Mucosa of descending colon (tissue), 3 donors: Measurements from ENCODE around the gene RFX1. TPM values are rescaled to one million over a fixed set of nuclear protein-coding genes. Genes with fewer than 3 reads are reported as not detected.

ENCODE experiments used
- ATAC-seq: fragments of 200-7000 bp; cut with Tn5 transposase; one replicate; pipeline ENCODE4 v1.9.1; 2020; ENCODE audit warnings: mild to moderate bottlenecking, moderate library complexity
- DNase-seq, 3 donors: peaks; one replicate each; pipeline ENCODE4 v3.0.0-alpha.2; 2020
- H3K36me3 ChIP-seq: fragments of 200-600 bp; one replicate; pipeline ENCODE4 v1.8.0; 2021; ENCODE audit warnings: low read depth, mild to moderate bottlenecking
- H3K4me1 ChIP-seq: fragments of 200-600 bp; one replicate; pipeline ENCODE4 v1.8.0; 2021; ENCODE audit warnings: low read depth, mild to moderate bottlenecking
- H3K4me3 ChIP-seq: fragments of 200-600 bp; one replicate; pipeline ENCODE4 v1.8.0; 2021; ENCODE audit warnings: mild to moderate bottlenecking
- H3K9me3 ChIP-seq: fragments of 200-600 bp; one replicate; pipeline ENCODE4 v1.8.0; 2021; ENCODE audit warnings: mild to moderate bottlenecking
- intact Hi-C, 2 donors: fragments of 100-400 bp; cut with DNase I in 1 of 2; cut with micrococcal nuclease in 1 of 2; formaldehyde crosslinking; loops; one replicate each; pipeline versions ENCODE4 v1.11.0 to v1.11.1; 2022; cut with DNase I, micrococcal nuclease
- total RNA-seq, 3 donors: library from RNA; stranded (reverse); fragmentation: NEBNext Ultra II Directional in 2 of 3; extraction: Animal tissue kit (Norgen Biotek cat#: 25700) in 2 of 3; gene quantifications; one replicate each; pipeline versions ENCODE4 v1.2.1 to v1.2.4, GENCODE V29; 2021 to 2023
- TF ChIP-seq, protein P1 (sequence below): fragments of 200-600 bp; IDR thresholded peaks from one replicate; pipeline ENCODE4 v1.8.0; 2022; ENCODE audit warnings: antibody characterized with exemption, mild to moderate bottlenecking
- donor health status: DM: no; HTN: no; CAD: no; lungs with moderate emphysema.
- donor health status: DM: no; HTN: no; CAD: no.
- donor health status: DM: no; HTN: yes; CAD: no.

Gene RFX1
- total RNA-seq, 3 donors from 2014 or later: 15.8 to 17.9 (median 17.1) TPM

DNA sequence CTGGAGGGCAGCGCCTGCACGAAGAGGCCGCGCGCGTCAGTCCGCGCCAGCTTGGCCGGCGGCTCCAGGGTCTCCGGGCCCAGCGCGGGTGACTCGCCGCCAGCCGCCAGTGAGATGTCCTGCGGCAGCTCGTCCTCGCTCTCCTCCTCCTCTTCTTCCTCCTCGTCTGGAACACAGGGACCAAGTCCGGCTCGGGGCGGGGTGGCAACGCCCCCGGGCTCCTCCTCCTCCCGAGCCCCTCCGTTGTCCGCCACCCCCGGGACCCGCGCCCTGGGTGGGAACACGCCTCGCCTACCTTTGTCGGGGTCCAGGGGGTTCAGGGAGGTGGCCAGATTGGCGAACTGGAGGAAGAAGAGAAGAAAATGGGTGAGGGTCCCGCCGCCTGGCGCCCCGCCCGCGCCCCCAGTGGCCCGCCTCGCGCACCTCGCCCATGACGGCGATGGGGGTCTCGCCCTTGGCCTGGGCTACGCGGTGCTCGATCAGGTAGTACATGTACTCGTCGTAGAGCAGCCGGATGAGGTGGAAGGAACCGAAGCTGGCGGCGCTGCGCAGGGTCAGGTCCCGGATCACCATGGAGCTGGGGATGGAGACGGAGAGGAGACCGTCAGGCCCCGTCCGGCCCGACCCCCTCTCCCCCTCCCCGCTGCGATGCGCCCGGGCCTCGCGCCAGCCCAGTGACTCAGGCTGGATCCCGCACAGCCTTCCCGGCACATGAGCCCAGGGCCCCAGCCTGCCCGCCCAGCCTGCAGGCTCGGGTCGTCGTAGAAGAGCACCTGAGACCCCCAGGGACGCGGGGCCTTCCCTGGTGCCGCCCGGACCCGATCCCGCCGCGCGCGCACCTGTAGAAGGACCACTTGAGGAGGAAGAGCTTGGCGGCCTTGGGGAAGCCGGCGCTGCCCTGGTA lies 43.2 kb downstream of the RFX1 start:
- ATAC-seq: peak; percentile 6
- Histone ChIP-seq H3K36me3 (peaks cover 2% of the 10 kb centered on the region), H3K4me1 (no peaks in the 10 kb centered on the region), H3K4me3 (no peak overlapping the region), H3K9me3 (no peaks in the 10 kb centered on the region)
- intact Hi-C loops: no loop called here
- peak in 1 of 3 donors; percentile 55 for DNase-seq
- TF ChIP-seq, protein P1, sequence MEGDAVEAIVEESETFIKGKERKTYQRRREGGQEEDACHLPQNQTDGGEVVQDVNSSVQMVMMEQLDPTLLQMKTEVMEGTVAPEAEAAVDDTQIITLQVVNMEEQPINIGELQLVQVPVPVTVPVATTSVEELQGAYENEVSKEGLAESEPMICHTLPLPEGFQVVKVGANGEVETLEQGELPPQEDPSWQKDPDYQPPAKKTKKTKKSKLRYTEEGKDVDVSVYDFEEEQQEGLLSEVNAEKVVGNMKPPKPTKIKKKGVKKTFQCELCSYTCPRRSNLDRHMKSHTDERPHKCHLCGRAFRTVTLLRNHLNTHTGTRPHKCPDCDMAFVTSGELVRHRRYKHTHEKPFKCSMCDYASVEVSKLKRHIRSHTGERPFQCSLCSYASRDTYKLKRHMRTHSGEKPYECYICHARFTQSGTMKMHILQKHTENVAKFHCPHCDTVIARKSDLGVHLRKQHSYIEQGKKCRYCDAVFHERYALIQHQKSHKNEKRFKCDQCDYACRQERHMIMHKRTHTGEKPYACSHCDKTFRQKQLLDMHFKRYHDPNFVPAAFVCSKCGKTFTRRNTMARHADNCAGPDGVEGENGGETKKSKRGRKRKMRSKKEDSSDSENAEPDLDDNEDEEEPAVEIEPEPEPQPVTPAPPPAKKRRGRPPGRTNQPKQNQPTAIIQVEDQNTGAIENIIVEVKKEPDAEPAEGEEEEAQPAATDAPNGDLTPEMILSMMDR: no peak

DNA sequence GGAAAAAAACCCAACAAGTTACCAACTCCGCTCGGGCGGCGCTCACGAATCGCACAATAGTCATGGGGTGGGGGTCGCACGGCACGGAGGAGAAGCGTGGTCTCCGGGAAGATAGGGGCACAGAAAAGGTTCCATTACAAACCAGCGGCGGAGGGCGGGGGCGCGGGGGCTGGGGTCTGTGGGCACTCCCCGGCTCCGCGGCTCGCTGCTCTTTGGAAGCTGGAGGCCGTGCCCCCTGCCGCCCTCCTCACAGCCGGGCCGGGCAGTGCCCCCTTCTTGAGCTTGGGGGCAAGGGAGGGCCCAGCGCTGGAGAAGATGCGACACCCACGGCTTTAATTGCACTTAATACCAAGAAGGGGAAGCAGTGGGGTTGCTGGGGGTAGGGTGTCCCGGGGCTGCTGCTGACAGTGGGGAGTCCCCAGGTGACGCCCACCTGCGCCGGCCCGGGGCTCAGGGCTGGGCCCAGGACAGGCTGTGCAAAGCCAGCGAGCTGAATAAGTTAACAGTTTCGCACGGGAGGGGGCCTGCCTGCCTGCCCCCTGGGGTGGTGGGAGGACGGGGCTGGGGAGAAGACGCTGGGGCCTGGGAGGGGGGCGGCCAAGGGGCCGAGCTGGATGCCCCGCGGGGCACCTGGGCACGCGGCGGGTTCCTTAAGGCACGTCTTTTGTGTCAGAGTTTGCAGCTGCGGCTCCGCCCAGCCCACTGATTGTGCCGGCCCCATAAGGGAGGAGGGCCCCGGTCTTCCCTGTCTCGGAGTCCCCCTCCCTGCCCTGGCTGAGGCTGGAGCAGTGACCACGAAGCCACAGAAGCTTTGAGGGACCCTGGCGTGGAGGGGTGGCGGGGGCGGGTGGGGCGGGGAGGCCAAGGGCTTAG lies 44.1 kb downstream of the RFX1 start:
- no peaks in the 10 kb centered on the region for H3K9me3 ChIP-seq
- H3K4me3 ChIP-seq: no peak overlapping the region
- no peaks in the 10 kb centered on the region for H3K36me3 ChIP-seq
- TF ChIP-seq, protein P1: no peak
- H3K4me1 ChIP-seq: no peaks in the 10 kb centered on the region
- peak in 1 of 3 donors; percentile 46 for DNase-seq
- peak; percentile 4 for ATAC-seq
- intact Hi-C loops: no loop called here

DNA sequence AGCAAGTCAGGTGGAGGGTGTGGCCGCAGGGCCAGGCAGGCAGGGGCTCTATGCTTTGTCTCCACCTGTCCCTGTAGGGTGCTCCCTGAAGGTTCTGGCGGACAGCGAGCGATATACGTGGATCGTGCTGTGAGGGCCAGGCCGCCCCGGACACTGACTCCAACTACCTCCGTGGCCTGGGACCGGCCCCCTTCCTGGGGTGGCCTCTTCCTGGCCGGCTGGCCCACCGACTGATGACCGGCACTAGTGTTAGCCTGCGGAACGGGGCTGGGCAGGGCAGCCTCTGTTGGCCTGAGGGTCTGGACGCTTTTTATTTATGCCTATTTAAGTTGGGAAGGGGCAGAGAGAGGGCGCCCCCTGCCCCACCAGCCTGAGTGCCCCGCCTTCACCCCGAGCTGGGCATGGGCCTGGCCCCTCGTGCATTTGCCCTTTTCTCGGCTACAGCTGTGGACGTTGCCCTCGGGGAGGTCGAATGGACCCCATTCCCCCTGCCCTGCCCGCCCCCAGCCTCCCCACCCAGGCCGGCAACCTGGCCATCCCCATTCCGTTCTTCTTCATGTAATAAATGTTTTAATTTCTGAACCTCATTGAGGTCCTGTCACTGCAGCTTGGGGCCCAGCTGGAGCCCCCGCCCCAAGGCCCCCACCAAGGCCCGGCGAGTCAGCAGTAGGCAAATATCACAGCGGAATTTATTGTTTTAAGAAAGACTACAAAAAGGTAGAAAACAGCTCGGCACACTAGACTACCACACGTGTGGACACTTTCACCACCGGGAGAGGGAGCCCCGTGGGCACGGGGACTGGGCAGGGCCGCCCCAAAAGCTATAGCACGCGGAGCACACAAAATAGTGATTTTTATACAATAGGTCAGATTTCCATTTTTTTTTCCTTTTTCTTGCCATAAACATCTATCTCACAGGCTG lies 45.0 kb downstream of the RFX1 start:
- H3K36me3 ChIP-seq: peaks cover 4% of the 10 kb centered on the region
- TF ChIP-seq, protein P1: no peak
- no peaks in the 10 kb centered on the region for H3K9me3 ChIP-seq
- DNase-seq (no peak), ATAC-seq (no peak)
- no peak overlapping the region for H3K4me3 ChIP-seq
- no peaks in the 10 kb centered on the region for H3K4me1 ChIP-seq
- intact Hi-C loops: no loop called here

DNA sequence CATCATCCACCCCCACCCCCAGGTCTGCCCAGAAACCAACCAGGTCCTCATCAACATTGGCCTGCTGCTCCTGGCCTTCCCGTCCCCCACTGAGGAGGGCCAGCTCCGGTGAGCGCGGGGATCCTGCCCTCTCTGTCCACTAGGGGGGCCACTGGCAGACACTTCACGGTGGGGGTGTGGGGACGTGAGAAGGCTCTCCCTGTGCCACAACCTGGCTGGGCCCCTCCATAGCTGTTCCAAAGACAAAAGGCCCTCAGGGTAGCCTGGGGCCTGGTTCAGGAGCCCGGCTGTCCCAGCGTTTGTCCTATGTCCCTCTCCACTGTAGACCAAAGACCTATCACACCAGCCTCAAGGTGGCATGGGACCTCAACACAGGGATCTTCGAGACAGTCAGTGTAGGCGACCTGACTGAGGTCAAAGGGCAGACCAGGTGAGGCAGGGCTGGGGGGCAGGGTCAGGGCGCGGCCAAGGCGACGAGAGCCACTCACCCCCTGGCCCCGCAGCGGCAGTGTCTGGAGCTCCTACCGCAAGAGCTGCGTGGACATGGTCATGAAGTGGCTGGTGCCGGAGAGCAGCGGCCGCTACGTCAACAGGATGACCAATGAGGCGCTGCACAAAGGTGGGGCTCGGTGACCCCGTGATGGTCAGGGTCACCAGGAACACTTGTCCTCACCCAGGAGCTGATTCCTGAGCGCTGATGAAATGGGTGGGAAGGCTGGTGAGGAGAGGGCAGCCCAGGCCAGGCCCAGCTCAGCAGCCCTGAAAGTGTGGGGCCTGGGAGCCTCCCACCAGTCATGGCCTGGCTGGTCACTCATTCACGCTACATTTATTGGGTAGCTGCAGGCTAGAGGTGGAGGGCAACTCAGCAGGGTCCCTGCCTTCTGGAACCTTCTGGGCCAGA lies 45.9 kb downstream of the RFX1 start:
- intact Hi-C loops: no loop called here
- TF ChIP-seq, protein P1: no peak
- H3K4me1 ChIP-seq: no peaks in the 10 kb centered on the region
- H3K4me3 ChIP-seq: no peak overlapping the region
- no peak for DNase-seq
- peak; percentile 29 for ATAC-seq
- peaks cover 12% of the 10 kb centered on the region for H3K36me3 ChIP-seq
- H3K9me3 ChIP-seq: no peaks in the 10 kb centered on the region
